ENCODE measurements around the gene TMEM139. TPM values are rescaled to one million over a fixed set of nuclear protein-coding genes. Genes with fewer than 3 reads are reported as not detected.

TMEM139 gene
- total RNA-seq, 1 donor from 2014 or later = not detected

- H3K27ac Mint-ChIP-seq (ENCODE audit: unreplicated experiment) = peak overlapping the region; percentile 64
- no peak for TF ChIP-seq CTCF (IDR thresholded peaks at IDR 0.05)
- H3K27me3 Mint-ChIP-seq (ENCODE audit: unreplicated experiment) = no peaks in the 10 kb centered on the region
- H3K4me1 Mint-ChIP-seq (ENCODE audit: unreplicated experiment) = peaks cover 47% of the 10 kb centered on the region
- peaks cover 26% of the 10 kb centered on the region for H3K9me3 Mint-ChIP-seq (ENCODE audit: unreplicated experiment)
- no peak overlapping the region for H3K4me3 Mint-ChIP-seq (ENCODE audit: unreplicated experiment)
- no peak for DNase-seq (ENCODE audit: extremely low spot score, unreplicated experiment)
- peaks cover 9% of the 10 kb centered on the region for H3K36me3 Mint-ChIP-seq (ENCODE audit: unreplicated experiment)
Observed at GRCh38 chr7:143238289-143238980, 46.3 kb upstream of the TMEM139 start.

GRCh38 chr7:143239813-143240212 is 44.9 kb upstream of the TMEM139 start:
- TF ChIP-seq CTCF (IDR thresholded peaks at IDR 0.05) = no peak
- peaks cover 52% of the 10 kb centered on the region for H3K4me1 Mint-ChIP-seq (ENCODE audit: unreplicated experiment)
- peak overlapping the region; percentile 37 for H3K4me3 Mint-ChIP-seq (ENCODE audit: unreplicated experiment)
- peak overlapping the region; percentile 92 for H3K27ac Mint-ChIP-seq (ENCODE audit: unreplicated experiment)
- peaks cover 24% of the 10 kb centered on the region for H3K9me3 Mint-ChIP-seq (ENCODE audit: unreplicated experiment)
- DNase-seq (ENCODE audit: extremely low spot score, unreplicated experiment) = no peak
- H3K36me3 Mint-ChIP-seq (ENCODE audit: unreplicated experiment) = peaks cover 8% of the 10 kb centered on the region
- H3K27me3 Mint-ChIP-seq (ENCODE audit: unreplicated experiment) = no peaks in the 10 kb centered on the region

- peak overlapping the region; percentile 92 for H3K27ac Mint-ChIP-seq (ENCODE audit: unreplicated experiment)
- peaks cover 4% of the 10 kb centered on the region for H3K36me3 Mint-ChIP-seq (ENCODE audit: unreplicated experiment)
- DNase-seq (ENCODE audit: extremely low spot score, unreplicated experiment) = no peak
- peak overlapping the region; percentile 37 for H3K4me3 Mint-ChIP-seq (ENCODE audit: unreplicated experiment)
- peaks cover 19% of the 10 kb centered on the region for H3K9me3 Mint-ChIP-seq (ENCODE audit: unreplicated experiment)
- H3K4me1 Mint-ChIP-seq (ENCODE audit: unreplicated experiment) = peaks cover 47% of the 10 kb centered on the region
- no peaks in the 10 kb centered on the region for H3K27me3 Mint-ChIP-seq (ENCODE audit: unreplicated experiment)
- peak; percentile 98 for TF ChIP-seq CTCF (IDR thresholded peaks at IDR 0.05)
Observed at GRCh38 chr7:143240291-143241168, 44.2 kb upstream of the TMEM139 start.

- TF ChIP-seq CTCF (IDR thresholded peaks at IDR 0.05) = no peak
- H3K4me3 Mint-ChIP-seq (ENCODE audit: unreplicated experiment) = no peak overlapping the region
- H3K27me3 Mint-ChIP-seq (ENCODE audit: unreplicated experiment) = peaks cover 4% of the 10 kb centered on the region
- peaks cover 39% of the 10 kb centered on the region for H3K4me1 Mint-ChIP-seq (ENCODE audit: unreplicated experiment)
- peaks cover 3% of the 10 kb centered on the region for H3K36me3 Mint-ChIP-seq (ENCODE audit: unreplicated experiment)
- H3K9me3 Mint-ChIP-seq (ENCODE audit: unreplicated experiment) = peaks cover 2% of the 10 kb centered on the region
- DNase-seq (ENCODE audit: extremely low spot score, unreplicated experiment) = no peak
- H3K27ac Mint-ChIP-seq (ENCODE audit: unreplicated experiment) = no peak overlapping the region
Observed at GRCh38 chr7:143242306-143242705, 42.5 kb upstream of the TMEM139 start.

GRCh38 chr7:143243111-143243510 is 41.6 kb upstream of the TMEM139 start:
- no peak overlapping the region for H3K27ac Mint-ChIP-seq (ENCODE audit: unreplicated experiment)
- no peak overlapping the region for H3K4me3 Mint-ChIP-seq (ENCODE audit: unreplicated experiment)
- H3K27me3 Mint-ChIP-seq (ENCODE audit: unreplicated experiment) = peaks cover 5% of the 10 kb centered on the region

More at GRCh38 chr7:143243111-143243510, 41.6 kb upstream of the TMEM139 start:
- TF ChIP-seq CTCF (IDR thresholded peaks at IDR 0.05) = no peak
- H3K4me1 Mint-ChIP-seq (ENCODE audit: unreplicated experiment) = peaks cover 39% of the 10 kb centered on the region
- no peaks in the 10 kb centered on the region for H3K9me3 Mint-ChIP-seq (ENCODE audit: unreplicated experiment)
- H3K36me3 Mint-ChIP-seq (ENCODE audit: unreplicated experiment) = peaks cover 3% of the 10 kb centered on the region
- DNase-seq (ENCODE audit: extremely low spot score, unreplicated experiment) = no peak
